K562 (cell line): ENCODE results near the gene CTXND1. TPM values are rescaled to one million over a fixed set of nuclear protein-coding genes. Genes with fewer than 3 reads are reported as not detected.

ENCODE experiments used
- ATAC-seq: fragments of 200-7000 bp; cut with Tn5 transposase; 3 replicates; pipeline ENCODE4 v1.9.1; 2020; ENCODE audit warnings: moderate library complexity
- BruUV-seq: library from RNA; stranded (reverse); fragments of 400-500 nt; replicated peaks from 2 replicates; lab custom pipeline; 2021; lab: Mats Ljungman, UMichigan
- CTCF ChIA-PET: fragments of 300-600 bp; formaldehyde crosslinking; extraction: SDS; loops from one replicate; lab custom pipeline; 2021; ENCODE audit warnings: low intra/inter-chr PET ratio; lab: Yijun Ruan, JAX
- POLR2A ChIA-PET: fragments of 300-600, 350-650 bp; sonication (Branson Sonifier 250); formaldehyde crosslinking; extraction: SDS; loops from one replicate; lab custom pipeline; 2021; ENCODE audit warnings: antibody characterized with exemption, inconsistent platforms; lab: Yijun Ruan, JAX
- DNase-seq, 4 experiments: peaks; one replicate each; pipeline versions ENCODE4 v3.0.0 to v3.0.0-alpha.2; 2011 to 2018; ENCODE audit warnings: low spot score in 3 of 4, mixed read lengths in 3 of 4; ENCODE audit errors: extremely low read depth in 1 of 4
- FAIRE-seq: peaks from 2 replicates; lab custom pipeline; 2011; peaks lifted over from hg19 to GRCh38; lab: Jason Lieb, UNC
- H2AFZ ChIP-seq: 2 replicates; pipeline ENCODE4 v1.6.0; 2011; ENCODE audit warnings: low read depth, low read length, control low read depth, inconsistent platforms
- H3K27ac ChIP-seq: fragments of 200-600 bp; 3 replicates; pipeline ENCODE4 v1.8.0; 2011; ENCODE audit warnings: low read depth, mild to moderate bottlenecking, control low read depth, inconsistent platforms, low read length, moderate library complexity, mixed read lengths; ENCODE audit errors: extremely low read depth
- H3K27me3 ChIP-seq, 2 experiments: fragments of 300-600 bp in 1 of 2; 2 replicates in 1 of 2; 3 replicates in 1 of 2; pipeline versions ENCODE4 v1.6.0 to v1.8.0; 2011; ENCODE audit warnings: inconsistent platforms in 2 of 2, low read length in 2 of 2, mild to moderate bottlenecking in 1 of 2, mixed read lengths in 1 of 2, moderate library complexity in 1 of 2; ENCODE audit not compliant: control insufficient read depth in 2 of 2, insufficient read depth in 2 of 2
- H3K36me3 ChIP-seq: fragments of 300-600 bp; 3 replicates; pipeline ENCODE4 v1.8.0; 2011; ENCODE audit warnings: mild to moderate bottlenecking, low read length, inconsistent platforms; ENCODE audit not compliant: control insufficient read depth, insufficient read depth
- H3K4me1 ChIP-seq, 2 experiments: fragments of 200-600 bp in 1 of 2; replicated peaks in 1 of 2; 2 replicates in 1 of 2; 3 replicates in 1 of 2; pipeline versions ENCODE4 v1.5.1 to v1.8.0; 2011; ENCODE audit warnings: inconsistent platforms in 2 of 2, low read length in 2 of 2, mild to moderate bottlenecking in 1 of 2, mixed read lengths in 1 of 2, moderate library complexity in 1 of 2; ENCODE audit not compliant: control insufficient read depth in 2 of 2, insufficient read depth in 2 of 2
- H3K4me2 ChIP-seq: 2 replicates; pipeline ENCODE4 v1.6.1; 2011; ENCODE audit warnings: low read length, control low read depth, inconsistent platforms, mixed read lengths; ENCODE audit not compliant: insufficient read depth
- H3K4me3 ChIP-seq: fragments of 200-600 bp; sonication (generic), shearing (Covaris generic); 2 replicates; pipeline ENCODE4 v1.5.1; 2016; ENCODE audit warnings: control low read depth, inconsistent platforms
- H3K79me2 ChIP-seq: fragments of 200-600 bp; 3 replicates; pipeline ENCODE4 v1.8.0; 2011; ENCODE audit warnings: low read length, inconsistent platforms; ENCODE audit not compliant: control insufficient read depth, insufficient read depth
- H3K9ac ChIP-seq, 2 experiments: 2 replicates each; pipeline versions ENCODE4 v1.6.0 to v1.6.1; 2011; ENCODE audit warnings: low read depth in 2 of 2, low read length in 2 of 2, control low read depth in 1 of 2, inconsistent platforms in 1 of 2, mild to moderate bottlenecking in 1 of 2, mixed read lengths in 1 of 2; ENCODE audit not compliant: insufficient read depth in 1 of 2
- H3K9me1 ChIP-seq: one replicate; pipeline ENCODE4 v1.6.0; 2011; ENCODE audit warnings: inconsistent platforms, mild to moderate bottlenecking, low read length, moderate library complexity; ENCODE audit not compliant: control insufficient read depth, insufficient read depth
- H3K9me3 ChIP-seq: replicated peaks from 2 replicates; pipeline ENCODE4 v1.5.1; 2011; ENCODE audit warnings: low read depth, low read length, inconsistent platforms; ENCODE audit not compliant: control insufficient read depth, insufficient read depth
- H4K20me1 ChIP-seq: replicated peaks from 2 replicates; pipeline ENCODE4 v1.6.1; 2011; ENCODE audit warnings: low read length, inconsistent platforms, mixed read lengths; ENCODE audit not compliant: control insufficient read depth, insufficient read depth
- CTCF ChIP-seq, 3 experiments: IDR thresholded peaks in 2 of 3; conservative IDR thresholded peaks in 1 of 3; 2 replicates each; pipeline ENCODE4 v1.5.1; 2011 to 2012; ENCODE audit warnings: low read length in 3 of 3, mild to moderate bottlenecking in 3 of 3, control low read depth in 2 of 3, improper control_type of control experiment in 1 of 3, inconsistent platforms in 1 of 3, low read depth in 1 of 3, mixed read lengths in 1 of 3, moderate library complexity in 1 of 3; ENCODE audit not compliant: insufficient read depth in 2 of 3
- RAD21 ChIP-seq, 2 experiments: fragments of 250-450 bp in 1 of 2; fragments of 450-650 bp in 1 of 2; sonication (Bioruptor Pico) in 1 of 2; formaldehyde crosslinking in 1 of 2; IDR thresholded peaks in 1 of 2; conservative IDR thresholded peaks in 1 of 2; 2 replicates each; pipeline versions ENCODE4 v1.4.0 to v1.8.0; 2020 to 2022; ENCODE audit warnings: mild to moderate bottlenecking in 2 of 2, moderate library complexity in 1 of 2
- TEAD1 ChIP-seq, 2 experiments: fragments of 450-650 bp in 1 of 2; sonication (generic) in 1 of 2; formaldehyde crosslinking; IDR thresholded peaks; 2 replicates each; pipeline versions ENCODE4 v1.4.0 to v1.8.0; 2020 to 2022; ENCODE audit warnings: mild to moderate bottlenecking in 2 of 2, missing genetic modification reagents in 1 of 2
- WGBS: fragments of 100-300 bp; shearing (Covaris generic); methylation state at CpG from one replicate; pipeline ENCODE4 v1.1.6; 2016; ENCODE audit warnings: low coverage, mixed read lengths; ENCODE audit not compliant: insufficient coverage; ENCODE audit errors: missing lambda C conversion rate; 5-methylcytosine and 5-hydroxymethylcytosine counted together
- in situ Hi-C: fragments of 300-500 bp; cut with MboI; formaldehyde crosslinking; loops from 4 replicates; pipeline ENCODE4 v1.15.0; 2018; ENCODE audit warnings: inconsistent platforms, mixed read lengths
- intact Hi-C: fragments of 100-400 bp; cut with micrococcal nuclease; formaldehyde crosslinking; loops from 2 replicates; pipeline ENCODE4 v1.14.2; 2022
- polyA plus RNA-seq, 8 experiments: library from polyadenylated mRNA; depleted of rRNA in 4 of 8; stranded (reverse) in 5 of 8; unstranded in 3 of 8; fragments of >200 nt; fragmentation: Nextera tagmentation in 2 of 8; fragmentation: Illumina TruSeq in 1 of 8; extraction: Ambion mirVana in 2 of 8; extraction: Trizol in 1 of 8; gene quantifications; 2 replicates each; pipeline versions ENCODE4 v1.2.1 to v1.2.3, GENCODE V29; 2011 to 2014; ENCODE audit warnings: inconsistent platforms in 1 of 8, missing spikeins in 1 of 8
- total RNA-seq, 7 experiments: library from RNA; depleted of rRNA in 6 of 7; stranded (reverse); fragments of >200 nt in 6 of 7; fragmentation: Illumina TruSeq in 2 of 7; extraction: Trizol in 2 of 7; gene quantifications; 2 replicates each; pipeline versions ENCODE4 v1.2.1 to v1.2.3, GENCODE V29; 2011 to 2021; ENCODE audit warnings: low replicate concordance in 1 of 7

CTXND1 gene
- total and polyA plus RNA-seq, 9 of the 15 experiments (the other 6 are each of a cell fraction or from before 2014, with no cell fraction given), result 0.04 TPM; not detected in 7

- intact Hi-C loops, result no loop called here
- no TSS peak for BruUV-seq
- FAIRE-seq, result peak; percentile 51
Observed at GRCh38 chr15:80183886-80184285, 68.1 kb downstream of the CTXND1 start.

More at GRCh38 chr15:80183886-80184285, 68.1 kb downstream of the CTXND1 start:
- POLR2A ChIA-PET, result no interaction called here
- peak in 1 of 4 experiments; percentile 13 for DNase-seq
- TF ChIP-seq RAD21 (CRISPR knock-in tag; conservative IDR thresholded peaks at IDR 0.05 in 1 of 2, IDR thresholded peaks at IDR 0.05 in 1 of 2), result peak in 1 of 2 experiments; percentile 16; a peak in 1 of 4 replicates
- TF ChIP-seq TEAD1 (CRISPR knock-in tag; IDR thresholded peaks at IDR 0.05), result no peak
- TF ChIP-seq CTCF (IDR thresholded peaks at IDR 0.05 in 2 of 3, conservative IDR thresholded peaks at IDR 0.05 in 1 of 3; ENCODE audit: insufficient read depth in 2 of 3, low read depth in 1 of 3, low read length in 3 of 3), result peak in 2 of 3 experiments; percentile 12 to 19; a peak in 2 of 6 replicates
- 77% methylated on average over 6 of the region's 6 CpGs for WGBS
- H3K9me1 ChIP-seq, result no peaks in the 10 kb centered on the region
- CTCF ChIA-PET, result no interaction called here
- H3K36me3 ChIP-seq, result peaks cover 96% of the 10 kb centered on the region; the same call in 2 of the 3 replicates
- no peak overlapping the region for H3K27ac ChIP-seq
- H3K4me3 ChIP-seq, result no peak overlapping the region
- H3K9me3 ChIP-seq, result no peaks in the 10 kb centered on the region
- H3K9ac ChIP-seq, result no peak overlapping the region
- in situ Hi-C loops, result no loop called here
- H3K4me1 ChIP-seq, result no peaks in the 10 kb centered on the region
- no peaks in the 10 kb centered on the region for H4K20me1 ChIP-seq
- ATAC-seq, result no peak
- H2AFZ ChIP-seq, result no peak overlapping the region
- H3K27me3 ChIP-seq, result no peaks in the 10 kb centered on the region
- no peaks in the 10 kb centered on the region for H3K79me2 ChIP-seq
- H3K4me2 ChIP-seq, result no peak overlapping the region
